Panc1 (cell line): Measurements from ENCODE around the gene CHST9. TPM values are rescaled to one million over a fixed set of nuclear protein-coding genes. Genes with fewer than 3 reads are reported as not detected.

Experiments used
- ATAC-seq: fragments of 200-7000 bp; cut with Tn5 transposase; 2 replicates; pipeline ENCODE4 v1.9.1; 2020; ENCODE audit warnings: mild to moderate bottlenecking, moderate library complexity
- BruUV-seq: library from RNA; stranded (reverse); fragments of 400-500 nt; replicated peaks from 2 replicates; lab custom pipeline; 2021; lab: Mats Ljungman, UMichigan
- CTCF ChIA-PET: fragments of 300-600 bp; sonication (Branson Sonifier 250); formaldehyde crosslinking; loops from one replicate; lab custom pipeline; 2022; ENCODE audit warnings: antibody characterized with exemption; lab: Charles Lee
- POLR2A ChIA-PET: fragments of 300-600 bp; sonication (Branson Sonifier 250); formaldehyde crosslinking; loops from one replicate; lab custom pipeline; 2022; ENCODE audit warnings: antibody characterized with exemption; lab: Charles Lee
- DNase-seq: peaks from one replicate; pipeline ENCODE4 v3.0.0-alpha.2; 2010; ENCODE audit warnings: low read depth, low spot score
- H3K27ac ChIP-seq: 2 replicates; pipeline ENCODE4 v1.5.1; 2011; ENCODE audit warnings: mild to moderate bottlenecking, low read length, inconsistent platforms
- H3K27me3 ChIP-seq: fragments of 200-500 bp; sonication (Bioruptor generic); 2 replicates; pipeline ENCODE4 v1.6.0; 2014; ENCODE audit warnings: low read length, inconsistent platforms; ENCODE audit not compliant: control insufficient read depth, insufficient read depth
- H3K36me3 ChIP-seq: fragments of 200-500 bp; sonication (Bioruptor generic); 2 replicates; pipeline ENCODE4 v1.5.1; 2014; ENCODE audit warnings: inconsistent platforms, mild to moderate bottlenecking, low read length, moderate library complexity; ENCODE audit not compliant: control insufficient read depth, insufficient read depth
- H3K4me1 ChIP-seq: 2 replicates; pipeline ENCODE4 v1.5.1; 2011; ENCODE audit warnings: inconsistent platforms, mild to moderate bottlenecking, low read length, moderate library complexity; ENCODE audit not compliant: control insufficient read depth, insufficient read depth
- H3K4me3 ChIP-seq, 2 experiments: 2 replicates each; pipeline ENCODE4 v1.5.1; 2011 to 2012; ENCODE audit warnings: low read depth in 2 of 2, low read length in 2 of 2, mild to moderate bottlenecking in 2 of 2, inconsistent platforms in 1 of 2, moderate library complexity in 1 of 2
- H3K9me3 ChIP-seq: fragments of 200-500 bp; sonication (Bioruptor generic); 2 replicates; pipeline ENCODE4 v1.5.1; 2014; ENCODE audit warnings: low read depth, mild to moderate bottlenecking, inconsistent platforms, low read length, moderate library complexity; ENCODE audit not compliant: control insufficient read depth, insufficient read depth
- POLR2AphosphoS5 ChIP-seq: IDR thresholded peaks from 2 replicates; pipeline ENCODE4 v1.6.1; 2012; ENCODE audit warnings: mild to moderate bottlenecking, low read depth, low read length, moderate library complexity
- REST ChIP-seq, 2 experiments: IDR thresholded peaks; 2 replicates each; pipeline ENCODE4 v1.6.1; 2011 to 2012; ENCODE audit warnings: low read depth in 2 of 2, control low read depth in 1 of 2, low read length in 1 of 2, mild to moderate bottlenecking in 1 of 2, moderate library complexity in 1 of 2; ENCODE audit not compliant: insufficient read depth in 1 of 2
- SIN3A ChIP-seq: IDR thresholded peaks from 2 replicates; pipeline ENCODE4 v1.6.1; 2012; ENCODE audit warnings: low read depth, mild to moderate bottlenecking, low read length, moderate library complexity, borderline replicate concordance; ENCODE audit not compliant: insufficient read depth
- TCF7L2 ChIP-seq: IDR thresholded peaks from 2 replicates; pipeline ENCODE4 v1.6.1; 2011; ENCODE audit warnings: mild to moderate bottlenecking, low read depth, low read length, inconsistent platforms
- in situ Hi-C: cut with HindIII; loops from 2 replicates; pipeline ENCODE4 v1.10.0; 2016; ENCODE audit warnings: low sequenced_read_pairs, low pct_unique_long_range_greater_than_20kb
- intact Hi-C: fragments of 100-400 bp; cut with micrococcal nuclease; formaldehyde crosslinking; loops from one replicate; pipeline ENCODE4 v1.10.0; 2022; ENCODE audit not compliant: unreplicated experiment
- total RNA-seq: library from RNA; stranded (reverse); gene quantifications from one replicate; pipeline ENCODE4 v1.2.1, GENCODE V29; 2021; ENCODE audit not compliant: unreplicated experiment
- TF ChIP-seq, protein P1 (sequence below): fragments of 450-650 bp; IDR thresholded peaks from 2 replicates; pipeline ENCODE4 v1.5.1; 2017; ENCODE audit warnings: mild to moderate bottlenecking

CHST9 gene
- total RNA-seq, 1 experiment from 2014 or later: 0.05 TPM

DNA sequence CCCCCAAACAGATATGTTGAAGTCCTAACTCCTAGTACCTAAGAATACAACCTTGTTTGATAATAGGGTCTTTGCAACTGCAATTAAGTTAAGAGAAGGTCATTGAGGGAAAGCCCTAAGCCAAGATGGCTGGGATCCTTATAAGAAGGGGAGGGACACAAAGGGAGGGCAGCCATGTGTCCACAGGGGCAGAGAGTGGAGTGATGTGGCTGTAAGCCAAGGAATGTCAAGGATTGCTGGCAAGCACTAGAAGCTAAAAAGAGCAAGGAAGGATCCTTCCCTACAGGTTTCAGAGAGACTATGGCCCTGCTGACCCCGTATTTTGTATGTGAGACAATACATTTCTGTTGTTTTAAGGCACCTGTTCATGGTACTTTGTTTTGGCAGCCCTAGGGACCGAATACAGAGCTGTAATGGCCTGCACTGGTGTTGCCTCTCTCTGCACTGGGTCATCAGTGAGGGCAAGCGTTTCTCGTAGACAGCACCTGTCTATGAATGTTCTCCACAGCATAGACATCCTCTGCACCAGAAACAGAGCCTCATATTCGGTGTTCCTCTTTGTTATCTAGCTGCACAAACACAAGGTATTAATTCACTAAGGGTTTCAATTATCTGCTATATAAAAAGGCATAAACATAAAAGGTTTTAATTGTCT lies 244.2 kb downstream of the CHST9 start:
- in situ Hi-C loops: no loop called here
- no peak for ATAC-seq

DNA sequence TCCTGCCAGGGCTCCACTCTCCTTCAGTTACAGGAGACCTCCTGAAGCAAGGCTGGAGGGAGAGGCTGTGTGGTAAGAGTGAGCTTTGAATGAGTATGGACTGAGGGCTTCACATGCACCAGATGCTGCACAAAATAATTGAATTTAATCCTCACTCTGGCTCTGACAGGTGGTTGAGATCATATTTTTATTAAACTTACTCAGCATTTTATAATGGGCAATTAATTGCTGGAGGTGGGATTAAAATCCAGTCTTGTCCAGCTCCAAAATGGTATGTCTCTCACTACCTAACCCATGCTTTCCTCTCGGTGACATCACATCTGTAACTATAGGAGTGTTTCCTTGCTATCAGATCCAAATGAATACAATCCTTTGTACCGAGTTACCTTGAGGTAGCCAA lies 253.4 kb downstream of the CHST9 start:
- H3K4me1 ChIP-seq: no peaks in the 10 kb centered on the region
- H3K36me3 ChIP-seq: no peaks in the 10 kb centered on the region
- H3K27me3 ChIP-seq: no peaks in the 10 kb centered on the region; the same call in 1 of the 2 replicates
- intact Hi-C loops: no loop called here
- BruUV-seq: no TSS peak
- DNase-seq (no peak), ATAC-seq (no peak)
- no peak overlapping the region for H3K4me3 ChIP-seq
- ChIA-PET CTCF (no interaction called here), POLR2A (no interaction called here)
- in situ Hi-C loops: no loop called here
- TF ChIP-seq, protein P1, sequence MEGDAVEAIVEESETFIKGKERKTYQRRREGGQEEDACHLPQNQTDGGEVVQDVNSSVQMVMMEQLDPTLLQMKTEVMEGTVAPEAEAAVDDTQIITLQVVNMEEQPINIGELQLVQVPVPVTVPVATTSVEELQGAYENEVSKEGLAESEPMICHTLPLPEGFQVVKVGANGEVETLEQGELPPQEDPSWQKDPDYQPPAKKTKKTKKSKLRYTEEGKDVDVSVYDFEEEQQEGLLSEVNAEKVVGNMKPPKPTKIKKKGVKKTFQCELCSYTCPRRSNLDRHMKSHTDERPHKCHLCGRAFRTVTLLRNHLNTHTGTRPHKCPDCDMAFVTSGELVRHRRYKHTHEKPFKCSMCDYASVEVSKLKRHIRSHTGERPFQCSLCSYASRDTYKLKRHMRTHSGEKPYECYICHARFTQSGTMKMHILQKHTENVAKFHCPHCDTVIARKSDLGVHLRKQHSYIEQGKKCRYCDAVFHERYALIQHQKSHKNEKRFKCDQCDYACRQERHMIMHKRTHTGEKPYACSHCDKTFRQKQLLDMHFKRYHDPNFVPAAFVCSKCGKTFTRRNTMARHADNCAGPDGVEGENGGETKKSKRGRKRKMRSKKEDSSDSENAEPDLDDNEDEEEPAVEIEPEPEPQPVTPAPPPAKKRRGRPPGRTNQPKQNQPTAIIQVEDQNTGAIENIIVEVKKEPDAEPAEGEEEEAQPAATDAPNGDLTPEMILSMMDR: no peak
- TF ChIP-seq POLR2AphosphoS5: no peak
- TF ChIP-seq SIN3A: no peak
- no peak for TF ChIP-seq REST (IDR thresholded peaks at IDR 0.05; ENCODE audit: insufficient read depth in 1 of 2, low read depth in 2 of 2, low read length in 1 of 2)
- no peak for TF ChIP-seq TCF7L2
- no peak overlapping the region for H3K27ac ChIP-seq
- no peaks in the 10 kb centered on the region for H3K9me3 ChIP-seq

More for the DNA sequence above, 244.2 kb downstream of the CHST9 start:
- no peak for DNase-seq
- BruUV-seq: no TSS peak
- Histone ChIP-seq H3K27ac (no peak overlapping the region), H3K27me3 (no peaks in the 10 kb centered on the region; the same call in 1 of the 2 replicates), H3K9me3 (no peaks in the 10 kb centered on the region), H3K36me3 (no peaks in the 10 kb centered on the region), H3K4me3 (no peak overlapping the region), H3K4me1 (no peaks in the 10 kb centered on the region)
- ChIA-PET POLR2A (no interaction called here), CTCF (no interaction called here)
- TF ChIP-seq, protein P1: no peak
- no peak for TF ChIP-seq SIN3A
- no peak for TF ChIP-seq REST (IDR thresholded peaks at IDR 0.05; ENCODE audit: insufficient read depth in 1 of 2, low read depth in 2 of 2, low read length in 1 of 2)
- TF ChIP-seq POLR2AphosphoS5: no peak
- TF ChIP-seq TCF7L2: no peak
- intact Hi-C loops: no loop called here
